ENCODE data around the gene POU6F2.

DNA sequence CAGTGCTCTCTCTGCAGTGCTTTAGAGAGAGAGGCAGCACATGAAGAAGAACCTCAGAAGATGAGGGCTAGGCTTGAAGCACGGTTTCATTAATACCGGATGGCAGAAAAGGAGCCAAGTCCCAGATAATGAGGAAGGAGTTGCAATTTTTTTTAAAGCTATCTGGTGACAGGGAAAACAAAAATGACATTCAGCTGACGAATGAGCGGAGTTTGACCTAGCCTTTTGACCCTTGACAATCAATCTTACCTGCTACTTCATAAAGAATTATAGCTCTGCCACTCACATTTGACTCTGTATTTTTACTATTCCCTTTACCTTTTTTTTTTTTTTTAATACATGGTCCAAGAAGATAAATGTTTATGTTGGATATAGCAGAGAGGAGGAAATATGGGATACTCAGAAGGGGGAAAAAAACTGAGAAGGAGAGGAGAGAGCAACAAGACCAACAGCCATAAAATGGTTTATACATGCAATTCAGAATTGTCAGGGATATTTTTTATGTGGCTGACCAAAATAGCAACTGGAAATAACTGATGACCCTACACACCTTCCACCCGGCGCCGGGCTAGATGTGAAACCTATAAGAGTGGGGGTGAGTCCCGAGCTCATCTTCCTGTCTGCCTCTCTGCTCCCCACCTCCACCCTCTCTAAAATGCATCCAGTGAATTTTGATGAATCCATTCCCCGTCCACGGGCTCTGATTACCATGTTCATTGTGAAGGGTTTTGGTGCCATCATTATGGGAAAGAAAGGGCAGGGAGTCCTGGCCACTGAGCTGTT lies 314.1 kb downstream of the POU6F2 start:
- TF ChIP-seq NFATC3 (IDR thresholded peaks at IDR 0.05) (no peak), POLR2AphosphoS2 (IDR thresholded peaks at IDR 0.05; ENCODE audit: low read length) (no peak), CBX5 (IDR thresholded peaks at IDR 0.05; ENCODE audit: borderline replicate concordance, low read depth) (no peak), CTCF (IDR thresholded peaks at IDR 0.05 in 2 of 3, conservative IDR thresholded peaks at IDR 0.05 in 1 of 3; ENCODE audit: insufficient read depth in 2 of 3, low read depth in 1 of 3, low read length in 3 of 3) (no peak), ZNF140 (CRISPR knock-in tag; IDR thresholded peaks at IDR 0.05) (no peak), ARID2 (IDR thresholded peaks at IDR 0.05) (no peak), ZNF175 (CRISPR knock-in tag; IDR thresholded peaks at IDR 0.05; ENCODE audit: low read depth) (no peak), PHF8 (IDR thresholded peaks at IDR 0.05; ENCODE audit: borderline replicate concordance, low read length) (no peak)
